ENCODE measurements around the gene ALDOB.

DNA sequence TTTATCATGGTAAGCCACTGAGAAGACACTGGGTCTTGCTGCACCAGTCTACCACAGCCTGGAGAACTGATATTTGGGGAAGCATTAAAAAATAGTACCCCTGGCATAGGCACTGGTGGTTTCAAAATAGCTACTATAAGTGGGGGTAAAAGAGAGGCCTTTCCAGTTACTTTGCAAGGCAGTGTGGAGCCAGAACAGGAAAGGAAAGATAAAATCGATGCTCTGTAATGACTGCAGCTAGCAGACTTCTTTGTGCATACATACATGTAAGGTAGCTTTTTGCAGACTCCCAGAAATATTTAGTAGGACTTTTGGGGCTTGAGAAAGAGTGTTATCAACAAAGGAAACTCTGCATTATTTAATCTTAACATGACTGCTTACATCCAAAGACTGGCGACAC, 31.3 kb upstream of the ALDOB start:
- TF ChIP-seq, protein P1, sequence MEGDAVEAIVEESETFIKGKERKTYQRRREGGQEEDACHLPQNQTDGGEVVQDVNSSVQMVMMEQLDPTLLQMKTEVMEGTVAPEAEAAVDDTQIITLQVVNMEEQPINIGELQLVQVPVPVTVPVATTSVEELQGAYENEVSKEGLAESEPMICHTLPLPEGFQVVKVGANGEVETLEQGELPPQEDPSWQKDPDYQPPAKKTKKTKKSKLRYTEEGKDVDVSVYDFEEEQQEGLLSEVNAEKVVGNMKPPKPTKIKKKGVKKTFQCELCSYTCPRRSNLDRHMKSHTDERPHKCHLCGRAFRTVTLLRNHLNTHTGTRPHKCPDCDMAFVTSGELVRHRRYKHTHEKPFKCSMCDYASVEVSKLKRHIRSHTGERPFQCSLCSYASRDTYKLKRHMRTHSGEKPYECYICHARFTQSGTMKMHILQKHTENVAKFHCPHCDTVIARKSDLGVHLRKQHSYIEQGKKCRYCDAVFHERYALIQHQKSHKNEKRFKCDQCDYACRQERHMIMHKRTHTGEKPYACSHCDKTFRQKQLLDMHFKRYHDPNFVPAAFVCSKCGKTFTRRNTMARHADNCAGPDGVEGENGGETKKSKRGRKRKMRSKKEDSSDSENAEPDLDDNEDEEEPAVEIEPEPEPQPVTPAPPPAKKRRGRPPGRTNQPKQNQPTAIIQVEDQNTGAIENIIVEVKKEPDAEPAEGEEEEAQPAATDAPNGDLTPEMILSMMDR (tag by site-specific recombination; IDR thresholded peaks at IDR 0.05): no peak
- no peak for TF ChIP-seq HOXC10 (CRISPR knock-in tag; IDR thresholded peaks at IDR 0.05)
- no peak for TF ChIP-seq HOXD13 (CRISPR knock-in tag; IDR thresholded peaks at IDR 0.05; ENCODE audit: borderline replicate concordance)

Data from HEK293 (cell line).